Measurements from ENCODE around the gene SLC35A1.

The SLC35A1 gene

DNA sequence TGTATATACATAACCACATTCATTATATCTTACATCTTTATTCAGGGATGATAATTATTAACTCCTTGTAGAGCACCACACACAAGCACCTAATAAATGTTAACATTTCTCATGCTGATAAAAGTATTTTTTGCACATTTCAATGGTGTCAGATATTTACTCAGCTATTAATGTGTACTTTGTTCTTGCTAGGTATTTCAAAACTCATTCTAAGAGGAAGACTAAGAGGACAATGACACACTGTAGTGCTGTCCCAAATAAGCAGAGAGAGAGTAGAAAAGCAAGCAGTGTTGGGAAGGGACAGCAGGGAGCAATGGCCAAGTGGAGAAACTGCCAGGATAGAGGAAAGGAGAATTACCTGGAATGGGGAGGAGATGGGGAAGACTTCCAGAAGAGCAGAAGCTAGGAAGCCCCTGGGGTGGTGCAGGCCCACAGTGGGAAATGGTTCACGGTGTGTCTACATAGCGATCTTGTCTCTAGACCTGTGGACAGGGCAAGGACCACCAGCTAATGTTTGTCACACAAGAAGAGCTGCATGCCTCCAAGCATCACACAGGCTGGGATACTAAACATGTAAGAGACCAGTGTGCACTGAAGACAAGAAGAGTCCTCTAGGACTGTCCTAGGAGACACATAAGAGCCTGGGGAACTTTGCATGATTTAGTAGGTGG lies 61.7 kb downstream of the SLC35A1 start:
- no peak for DNase-seq

DNA sequence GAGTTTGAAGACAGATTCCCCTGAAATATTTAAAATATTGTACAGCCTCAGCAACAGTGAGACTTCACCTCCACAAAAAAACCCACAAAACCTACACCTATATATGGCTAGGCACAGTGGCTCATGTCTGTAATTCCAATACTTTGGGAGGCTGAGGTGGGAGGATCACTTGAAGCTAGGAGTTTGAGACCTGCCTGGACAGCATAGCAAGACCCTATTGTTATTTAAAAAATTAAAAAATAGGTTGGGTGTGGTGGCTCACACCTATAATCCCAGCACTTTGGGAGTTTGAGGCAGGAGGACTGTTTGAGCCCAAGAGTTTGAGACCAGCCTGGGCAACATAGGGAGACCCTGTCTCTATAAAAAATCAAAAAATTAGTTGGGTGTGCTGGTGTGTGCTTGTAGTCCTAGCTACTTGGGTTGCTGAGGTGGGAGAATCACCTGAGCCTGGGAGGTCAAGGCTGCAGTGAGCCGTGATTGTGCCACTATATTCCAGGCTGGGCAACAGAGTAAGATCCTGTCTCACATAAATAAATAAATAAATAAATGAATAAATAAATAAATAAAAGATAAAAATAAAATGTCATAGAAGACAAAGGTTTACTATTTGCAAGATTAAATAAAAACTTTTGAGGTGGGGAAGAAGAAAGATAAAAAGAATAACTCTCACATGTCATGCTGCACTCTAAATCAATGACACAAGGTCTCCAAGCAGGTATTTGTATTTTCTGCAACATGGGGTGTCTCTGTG lies 65.9 kb downstream of the SLC35A1 start:
- no peak for DNase-seq

DNA sequence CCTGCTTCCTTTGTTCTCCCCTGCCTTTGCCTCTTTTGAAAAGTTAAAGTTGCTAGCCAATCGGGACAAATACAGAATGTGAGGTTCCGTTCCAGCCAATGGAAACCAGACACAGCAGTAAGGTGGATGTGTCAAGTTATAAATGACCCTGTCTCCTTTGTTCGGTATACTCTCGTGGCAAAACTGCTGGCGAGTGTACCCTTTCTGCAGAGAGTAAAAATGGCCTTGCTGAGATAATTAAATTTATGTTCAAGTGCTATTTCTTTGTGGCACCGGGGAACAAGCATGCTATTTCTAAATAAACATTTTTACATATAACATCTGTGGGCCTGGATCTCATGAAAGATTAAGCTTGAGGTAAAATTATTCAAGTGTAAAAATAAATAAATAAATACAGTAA lies 66.8 kb downstream of the SLC35A1 start:
- no peak for DNase-seq

DNA sequence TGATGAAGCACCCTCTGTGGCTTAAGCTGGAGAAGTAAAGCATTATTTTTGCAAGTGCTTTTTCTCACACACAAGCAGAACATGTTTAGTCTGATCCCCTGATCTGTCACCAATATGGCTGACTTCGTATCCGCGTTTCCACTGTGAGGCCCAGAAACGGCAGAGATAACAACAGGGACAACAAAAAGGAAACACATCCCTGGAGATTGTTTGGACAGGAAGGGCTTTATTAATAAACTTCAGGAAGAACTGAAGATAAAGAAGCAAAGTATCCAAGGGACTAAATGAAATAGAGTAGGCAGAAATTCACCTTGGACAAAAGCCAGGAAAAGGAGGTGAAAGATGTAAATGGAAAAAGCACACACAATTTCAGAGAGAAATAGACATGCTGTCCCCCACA lies 67.8 kb downstream of the SLC35A1 start:
- DNase-seq = no peak

DNA sequence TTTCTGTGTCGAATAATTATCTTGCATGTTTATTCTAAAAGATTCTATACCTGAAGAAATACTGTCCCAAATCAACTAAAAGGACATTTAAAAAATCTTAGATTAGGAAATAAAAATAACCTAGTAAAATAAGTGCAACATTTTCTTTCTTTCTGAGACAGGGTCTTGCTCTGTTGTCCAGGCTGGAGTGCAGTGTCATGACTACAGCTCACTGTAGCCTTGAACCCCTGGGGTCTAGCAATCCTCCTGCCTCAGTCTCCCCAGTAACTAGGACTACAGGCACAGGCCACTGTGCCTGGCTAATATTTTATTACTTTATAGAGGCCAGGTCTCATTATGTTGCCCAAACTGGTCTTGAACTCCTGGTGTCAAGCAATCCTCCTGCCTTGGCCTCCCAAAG lies 68.3 kb downstream of the SLC35A1 start:
- no peak for DNase-seq

DNA sequence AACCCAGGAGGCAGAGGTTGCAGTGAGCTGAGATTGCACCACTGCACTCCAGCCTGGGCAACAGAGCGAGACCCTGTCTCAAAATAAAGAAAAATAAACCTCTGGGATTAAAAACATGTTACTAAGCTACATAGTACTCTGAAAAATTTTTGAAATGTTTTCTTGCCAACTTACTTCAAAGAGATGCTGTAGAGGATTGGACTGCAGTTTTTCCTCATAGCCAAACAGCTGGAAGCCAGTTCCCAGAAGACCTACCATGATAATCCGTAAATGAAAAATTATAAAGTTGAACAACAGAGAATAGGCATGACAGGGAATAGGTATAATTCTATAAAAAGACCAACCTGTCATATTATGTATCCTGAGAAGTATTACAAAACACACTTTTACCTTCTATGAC lies 69.0 kb downstream of the SLC35A1 start:
- DNase-seq = no peak

DNA sequence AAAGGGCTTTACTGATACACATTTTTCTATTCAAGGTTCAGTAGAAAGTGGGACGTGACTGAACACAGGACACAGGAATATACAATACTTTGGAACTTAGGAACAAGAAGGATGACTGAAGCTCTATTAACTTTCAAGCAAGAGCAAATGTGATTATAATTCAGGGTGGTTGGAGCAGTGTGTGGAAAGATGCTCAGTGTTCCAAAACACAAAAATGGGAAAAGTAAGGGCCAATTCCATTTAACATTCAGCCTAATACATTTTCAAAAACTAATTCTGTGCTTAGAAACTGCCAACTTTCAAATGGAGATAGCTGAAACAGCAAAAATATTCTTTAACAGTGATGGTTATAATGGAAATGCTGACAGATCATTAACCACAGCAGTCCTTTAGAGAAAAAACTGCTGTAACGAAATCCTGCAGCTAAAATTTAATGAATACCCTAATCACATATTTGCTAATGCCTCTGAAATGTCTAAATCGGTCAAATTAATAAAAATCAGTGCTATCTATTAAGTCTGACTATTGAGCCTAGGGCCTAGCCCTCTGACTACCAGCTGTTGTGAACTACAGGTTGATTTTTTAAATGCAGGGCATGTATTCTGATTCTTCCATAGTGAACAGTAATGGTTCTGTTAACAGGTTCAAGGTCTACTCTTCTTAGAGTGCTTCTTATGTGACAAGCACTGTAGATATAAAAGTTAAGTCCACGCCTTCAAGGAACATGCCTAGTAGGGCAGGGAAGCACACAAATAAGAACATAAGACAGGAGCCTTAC lies 71.1 kb downstream of the SLC35A1 start:
- DNase-seq = no peak

DNA sequence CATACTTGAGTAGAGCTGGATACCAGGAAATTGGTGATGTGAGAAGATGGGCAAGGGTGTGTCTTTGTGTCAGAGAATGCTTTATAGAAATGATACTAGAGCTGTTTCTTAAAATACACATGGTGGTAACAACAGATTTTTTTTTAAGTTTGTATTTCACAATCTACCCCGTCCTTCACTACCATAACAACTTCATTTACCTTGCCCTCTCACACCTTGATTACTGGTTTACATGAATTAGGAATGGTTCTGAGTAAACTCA lies 71.6 kb downstream of the SLC35A1 start:
- DNase-seq = no peak

DNA sequence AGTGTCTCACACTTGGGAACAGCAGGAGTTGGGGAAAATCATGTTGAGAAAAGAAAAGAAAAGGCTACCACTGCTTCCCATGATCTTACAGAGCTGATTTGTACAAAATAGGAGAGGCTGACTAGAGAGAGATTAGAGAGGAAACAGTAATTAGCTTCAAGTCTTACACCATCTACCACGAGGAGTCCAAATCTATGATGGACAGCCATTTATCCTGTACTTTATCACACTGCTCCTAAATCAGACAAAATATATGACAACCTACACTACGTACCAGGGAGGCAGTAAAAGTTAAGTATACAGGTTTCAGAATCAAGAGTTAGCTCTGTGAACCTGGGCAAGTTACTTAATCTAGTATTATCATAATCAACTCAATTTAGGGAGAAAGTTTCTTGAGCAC lies 79.0 kb downstream of the SLC35A1 start:
- DNase-seq = no peak

DNA sequence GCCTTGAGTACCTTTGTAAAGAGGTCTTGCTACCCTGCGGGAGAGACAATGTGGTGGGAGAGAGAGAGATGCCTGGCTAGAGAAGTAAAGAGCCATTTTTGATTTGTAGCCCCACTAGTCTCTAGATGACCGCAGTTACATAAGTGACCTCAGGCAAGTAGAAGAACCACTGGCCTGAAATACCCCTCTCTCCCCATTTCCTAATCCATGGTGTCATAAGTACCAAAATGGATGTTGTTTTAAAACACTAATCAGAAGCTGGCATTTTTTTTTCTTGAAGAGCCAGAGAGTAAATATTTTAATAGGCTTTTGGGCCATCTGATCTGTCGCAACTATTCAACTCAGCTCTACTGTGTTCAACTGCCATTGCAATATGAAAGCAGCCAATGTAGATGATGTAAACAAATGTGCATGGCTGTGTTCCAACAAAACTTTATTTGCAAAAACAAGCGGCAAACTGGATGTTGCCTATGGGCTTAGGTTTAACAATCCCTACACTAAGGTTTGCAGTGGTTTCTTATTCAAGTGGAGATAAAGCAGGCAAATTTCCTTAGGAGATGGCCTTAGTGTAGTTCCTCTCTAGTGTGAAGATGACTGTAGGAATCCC lies 80.5 kb downstream of the SLC35A1 start:
- no peak for DNase-seq

DNA sequence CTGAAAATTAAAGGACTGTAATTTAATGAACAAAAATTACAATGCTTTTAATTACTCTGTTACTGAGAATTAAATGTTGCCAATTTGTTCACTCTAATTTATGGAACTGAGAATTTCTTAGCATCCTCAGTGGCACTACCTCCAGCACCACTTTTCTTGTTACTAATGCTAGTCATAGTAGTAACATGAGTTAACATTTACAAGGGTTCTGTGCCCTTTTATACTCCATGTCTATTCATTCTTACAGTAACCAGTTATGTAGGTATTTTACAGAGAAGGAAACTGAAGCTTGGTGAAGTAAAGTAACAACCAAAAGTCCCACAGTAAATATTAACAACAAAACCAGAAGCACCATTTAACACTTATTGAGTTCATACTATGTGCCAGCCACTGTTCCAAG lies 82.7 kb downstream of the SLC35A1 start:
- no peak for DNase-seq

DNA sequence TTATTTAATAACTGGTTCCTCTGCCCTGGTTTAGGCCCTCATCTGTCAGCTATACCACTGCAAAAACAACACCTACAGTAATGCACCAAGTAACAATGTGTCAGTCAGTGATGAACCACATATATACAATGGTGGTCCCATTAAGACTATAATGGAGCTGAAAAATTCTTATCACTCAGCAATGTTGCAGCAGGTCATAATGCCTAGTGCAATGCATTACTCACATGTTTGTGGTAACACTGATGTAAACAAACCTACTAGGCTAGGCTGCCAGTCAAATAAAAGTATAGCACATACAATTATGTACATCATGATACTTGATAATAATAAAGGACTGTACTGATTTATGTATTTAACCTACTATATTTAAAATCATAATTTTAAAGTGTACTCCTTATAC lies 85.7 kb downstream of the SLC35A1 start:
- DNase-seq = no peak

DNA sequence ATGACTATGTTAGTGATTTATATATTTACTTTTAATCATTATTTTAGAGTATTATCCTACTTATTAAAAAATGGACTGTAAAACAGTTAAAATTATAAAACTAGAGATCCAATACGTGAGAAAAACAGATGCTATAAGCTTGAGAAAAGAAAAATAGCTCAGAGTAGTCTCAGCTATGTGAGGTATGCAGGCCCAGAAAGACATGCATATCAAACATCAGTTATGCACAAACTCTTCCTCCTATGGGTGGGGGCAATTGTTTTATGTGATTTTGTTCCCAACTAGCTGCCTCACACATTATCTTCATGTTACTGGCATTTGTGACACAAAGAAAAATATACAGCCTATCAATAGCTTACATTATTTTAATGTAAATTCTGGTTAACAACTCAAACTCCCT lies 88.2 kb downstream of the SLC35A1 start:
- DNase-seq = no peak

Data from NCI-H446 treated with DMSO at 0.1 percent for 48 hours (cell line).